Cardiac septum (tissue), 1 donor: ENCODE measurements around the gene DRICH1. TPM values are rescaled to one million over a fixed set of nuclear protein-coding genes. Genes with fewer than 3 reads are reported as not detected.
"Not testable (repeated sequence)": the region's sequence is repeated elsewhere in the genome, so short reads cannot be mapped to it uniquely, and the experiment has no call there.

Experiments
- DNase-seq: peaks from one replicate; pipeline ENCODE4 v3.0.0-alpha.2; 2020; ENCODE audit warnings: low spot score
- intact Hi-C: fragments of 100-400 bp; cut with DNase I; formaldehyde crosslinking; loops from one replicate; pipeline ENCODE4 v1.14.0; 2022
- total RNA-seq: library from RNA; stranded (reverse); fragmentation: NEBNext Ultra II Directional; extraction: Animal tissue kit (Norgen Biotek cat#: 25700); gene quantifications from one replicate; pipeline ENCODE4 v1.2.1, GENCODE V29; 2021
- donor health status: DM: no; HTN: no; CAD: no.

DRICH1 gene
- total RNA-seq, 1 donor from 2014 or later = not detected

- intact Hi-C loops = no loop called here
- no peak for DNase-seq
These were observed 27.0 kb downstream of the DRICH1 start for GRCh38 chr22:23604939-23605712.

- intact Hi-C loops = no loop called here
- no peak for DNase-seq
These were observed 28.9 kb downstream of the DRICH1 start for GRCh38 chr22:23603266-23603665.

GRCh38 chr22:23598805-23599518 lies 33.2 kb downstream of the DRICH1 start:
- intact Hi-C loops = no loop called here
- DNase-seq = no peak

- intact Hi-C loops, DNase-seq: not testable (repeated sequence)
These were observed 34.4 kb downstream of the DRICH1 start for GRCh38 chr22:23597576-23598268.

- DNase-seq, intact Hi-C loops: not testable (repeated sequence)
These were observed 36.2 kb downstream of the DRICH1 start for GRCh38 chr22:23595904-23596303.

GRCh38 chr22:23591846-23592245 lies 40.3 kb downstream of the DRICH1 start:
- no peak for DNase-seq
- intact Hi-C loops = loop anchor here (2.0 kb wide), 1 partner anchor 51 kb away; no protein-coding TSS in a partner anchor

- no peak for DNase-seq
- intact Hi-C loops = loop anchor here (2.0 kb wide), 1 partner anchor 50 kb away; no protein-coding TSS in a partner anchor
These were observed 40.8 kb downstream of the DRICH1 start for GRCh38 chr22:23591201-23591791.

- intact Hi-C loops = no loop called here
- DNase-seq = no peak
These were observed 48.3 kb downstream of the DRICH1 start for GRCh38 chr22:23583836-23584235.

- intact Hi-C loops = no loop called here
- no peak for DNase-seq
These were observed 49.0 kb downstream of the DRICH1 start for GRCh38 chr22:23583153-23583552.

GRCh38 chr22:23581260-23581650 lies 50.9 kb downstream of the DRICH1 start:
- DNase-seq = no peak
- intact Hi-C loops = no loop called here

- intact Hi-C loops = no loop called here
These were observed 51.4 kb downstream of the DRICH1 start for GRCh38 chr22:23580576-23581259.

GRCh38 chr22:23579870-23580575 lies 52.1 kb downstream of the DRICH1 start, which contains the start of gene IGLL1:
TSS of gene IGLL1 (minus strand) at chr22:23580290. CDS start at chr22:23580190, 100 bp downstream.
- intact Hi-C loops = no loop called here
- no peak for DNase-seq

More at GRCh38 chr22:23580576-23581259, 51.4 kb downstream of the DRICH1 start:
- DNase-seq = no peak

- intact Hi-C loops = no loop called here
- no peak for DNase-seq
These were observed 52.8 kb downstream of the DRICH1 start for GRCh38 chr22:23579280-23579679.

GRCh38 chr22:23578306-23578705 lies 53.8 kb downstream of the DRICH1 start:
- no peak for DNase-seq
- intact Hi-C loops = no loop called here

- intact Hi-C loops = no loop called here
- no peak for DNase-seq
These were observed 55.4 kb downstream of the DRICH1 start for GRCh38 chr22:23576681-23577080.

- intact Hi-C loops = no loop called here
- no peak for DNase-seq
These were observed 56.5 kb downstream of the DRICH1 start for GRCh38 chr22:23575601-23576000.

- peak; percentile 61 for DNase-seq
- intact Hi-C loops = no loop called here
These were observed 57.2 kb downstream of the DRICH1 start for GRCh38 chr22:23574877-23575276.

- DNase-seq = no peak
- intact Hi-C loops = no loop called here
These were observed 57.7 kb downstream of the DRICH1 start for GRCh38 chr22:23574371-23574811.
